HG02588 (cell line): Measurements from ENCODE around the gene SLC30A5.
"Not testable (repeated sequence)": the region's sequence is repeated elsewhere in the genome, so short reads cannot be mapped to it uniquely, and the experiment has no call there.

Experiments
- ATAC-seq: cut with Tn5 transposase; IDR thresholded peaks from one replicate; pipeline ENCODE4 v1.9.1; 2021; ENCODE audit warnings: mild to moderate bottlenecking, moderate library complexity; ENCODE audit not compliant: unreplicated experiment

The SLC30A5 gene

DNA sequence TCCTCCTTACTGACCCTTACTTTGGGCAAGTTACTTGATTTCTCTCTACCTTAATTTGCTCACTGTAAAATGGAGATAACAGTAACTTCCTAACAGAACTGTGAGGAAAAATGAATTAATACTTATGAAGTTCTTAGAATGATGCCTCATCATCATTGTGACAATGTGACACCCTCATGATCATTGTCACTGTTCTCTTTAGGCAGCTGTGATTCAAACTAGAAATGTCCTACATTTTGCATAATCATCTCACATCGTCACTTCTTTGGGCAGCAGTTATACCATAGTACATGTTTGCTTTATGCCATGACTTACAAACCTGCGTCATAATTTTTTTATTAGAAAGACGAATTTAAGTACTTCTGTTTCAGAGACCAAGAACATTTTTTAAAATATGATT lies 9.7 kb downstream of the SLC30A5 start:
- no peak for ATAC-seq

DNA sequence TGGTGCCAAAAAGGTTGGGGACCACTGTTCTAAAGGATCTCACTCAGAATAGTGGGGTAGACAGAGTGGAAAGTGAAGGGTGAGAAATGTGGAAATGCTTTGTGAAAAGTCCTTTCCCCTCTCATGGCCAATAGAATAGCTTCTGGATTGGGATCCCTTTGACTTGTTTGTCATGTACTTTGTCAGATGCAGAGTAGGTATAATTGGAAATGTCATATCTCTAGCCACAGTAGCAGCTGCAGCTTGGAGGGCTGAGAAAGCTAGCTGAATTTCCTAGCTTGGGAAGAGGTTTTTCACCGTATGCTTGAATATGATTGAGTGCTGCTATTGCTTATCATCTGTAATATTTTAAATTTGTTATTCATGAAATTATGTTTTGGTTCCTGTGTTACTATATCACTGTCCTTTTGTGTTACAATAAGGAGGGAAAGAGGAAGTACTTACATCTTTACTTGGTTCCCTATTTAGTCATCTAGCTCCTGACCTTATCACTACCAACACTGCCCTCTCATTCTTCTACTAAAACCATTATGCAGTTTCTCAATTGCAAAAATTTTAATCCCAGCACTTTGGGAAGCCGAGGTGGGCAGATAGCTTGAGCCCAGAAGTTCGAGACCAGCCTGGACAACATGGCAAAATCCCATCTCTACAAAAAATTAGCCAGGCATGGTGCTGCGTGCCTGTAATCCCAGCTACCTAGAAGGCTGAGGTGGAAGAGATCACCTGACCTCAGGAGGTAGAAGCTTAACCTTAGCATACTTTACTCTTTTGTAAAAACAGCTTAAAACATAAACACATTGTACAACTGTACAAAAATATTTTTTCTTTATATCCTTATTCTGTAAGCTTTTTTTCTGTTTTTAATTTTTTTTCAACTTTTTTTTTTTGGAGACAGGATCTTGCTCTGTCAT lies 12.4 kb downstream of the SLC30A5 start:
- ATAC-seq = peak; percentile 92

- not testable (repeated sequence) for ATAC-seq
These were observed 14.6 kb downstream of the SLC30A5 start for GRCh38 chr5:69108367-69108766.

DNA sequence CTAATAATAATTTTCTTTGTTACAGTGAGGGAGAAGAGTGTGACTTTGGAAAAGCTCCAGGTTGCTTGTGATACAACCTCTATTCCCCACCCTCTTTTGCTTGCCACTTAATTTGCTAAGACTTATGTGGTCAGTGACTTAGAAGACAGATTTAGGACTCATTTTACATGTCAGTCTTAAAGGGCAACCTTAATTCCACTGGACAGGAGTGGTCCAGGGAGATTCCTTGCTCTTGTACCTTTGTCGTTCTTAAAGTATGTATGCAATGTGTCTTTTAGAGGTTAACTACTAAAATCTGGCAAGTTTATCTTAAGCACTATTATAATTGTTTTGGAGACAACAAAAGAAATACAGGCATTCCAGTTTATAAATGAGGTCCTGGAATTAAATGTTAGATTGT lies 20.0 kb downstream of the SLC30A5 start:
- ATAC-seq = no peak

DNA sequence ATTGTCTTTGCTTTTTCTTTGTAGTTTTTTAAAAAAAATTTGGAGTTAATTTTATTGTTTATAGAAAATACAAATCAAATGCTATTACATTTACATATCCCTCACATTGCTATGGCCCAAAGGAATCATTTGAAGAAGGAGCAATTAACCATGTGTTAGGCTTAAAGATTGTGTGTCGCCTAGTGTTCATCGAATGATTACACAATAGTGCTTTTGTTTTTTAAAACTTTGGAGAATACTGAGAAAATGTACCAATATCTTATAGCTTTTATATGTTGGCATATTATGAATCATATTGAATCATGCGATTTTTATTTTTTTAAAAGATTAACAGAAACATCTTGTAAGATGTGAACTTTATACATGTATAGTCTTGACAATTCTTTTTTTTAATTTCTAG lies 21.7 kb downstream of the SLC30A5 start:
- no peak for ATAC-seq

- ATAC-seq = no peak
These were observed 35.6 kb downstream of the SLC30A5 start for GRCh38 chr5:69129413-69129812.

GRCh38 chr5:69130241-69130640 lies 36.4 kb downstream of the SLC30A5 start:
- ATAC-seq = no peak

- ATAC-seq = no peak
These were observed 37.5 kb downstream of the SLC30A5 start for GRCh38 chr5:69131304-69131703.

- ATAC-seq = no peak
These were observed 40.3 kb downstream of the SLC30A5 start for GRCh38 chr5:69134126-69134525.

DNA sequence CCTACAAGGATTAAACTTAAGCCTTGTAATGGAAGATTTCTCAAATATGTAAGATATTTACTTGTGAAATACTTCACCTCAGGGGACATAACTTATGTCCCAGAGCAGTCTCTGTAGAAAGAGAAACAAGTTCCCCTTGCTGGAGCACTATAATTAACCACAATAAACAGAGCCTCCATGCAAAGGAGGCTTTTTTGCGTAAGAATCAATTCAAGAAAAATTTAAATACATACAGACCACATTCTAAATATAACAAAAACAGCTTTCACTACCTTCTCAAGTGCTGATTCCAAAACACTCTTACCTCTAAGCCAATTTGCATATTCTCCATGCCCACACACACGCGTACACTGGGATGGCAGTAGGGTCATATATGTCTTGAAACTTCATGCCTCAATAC lies 42.5 kb downstream of the SLC30A5 start:
- ATAC-seq = peak; percentile 90

- ATAC-seq = not testable (repeated sequence)
These were observed 43.4 kb downstream of the SLC30A5 start for GRCh38 chr5:69137208-69137607.

DNA sequence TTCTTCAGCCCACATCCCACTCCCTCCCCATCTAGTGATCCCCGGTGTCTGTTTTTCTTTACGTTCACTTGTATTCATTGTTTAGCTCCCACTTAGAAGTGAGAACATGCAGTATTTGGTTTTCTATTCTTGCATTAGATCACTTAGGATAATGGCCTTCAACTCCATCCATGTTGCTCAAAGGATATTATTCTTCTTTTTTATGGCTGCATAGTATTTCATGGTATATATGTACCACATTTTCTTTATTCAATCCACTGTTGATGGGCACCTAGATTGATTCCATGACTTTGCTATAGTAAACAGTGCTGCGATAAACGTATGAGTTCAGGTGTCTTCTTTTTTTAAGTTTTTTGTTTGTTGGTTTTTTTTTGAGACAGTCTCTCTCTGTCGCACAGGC lies 44.0 kb downstream of the SLC30A5 start:
- ATAC-seq = no peak

DNA sequence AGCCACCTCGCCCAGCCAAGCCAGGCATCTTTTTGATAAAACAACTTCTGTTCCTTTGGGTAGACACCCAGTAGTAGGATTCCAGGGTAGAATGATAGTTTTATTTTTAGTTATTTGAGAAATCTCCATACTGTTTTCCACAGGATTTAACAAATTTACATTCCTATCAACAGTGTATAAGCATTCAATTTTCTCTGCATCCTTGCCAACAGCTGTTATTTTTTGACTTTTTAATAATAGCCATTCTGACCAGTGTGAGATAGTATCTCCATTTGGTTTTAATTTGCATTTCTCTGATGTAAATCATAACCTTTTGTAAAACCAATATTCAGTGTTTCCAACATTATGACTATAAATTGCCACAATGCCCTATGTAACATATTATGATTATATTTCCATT lies 45.0 kb downstream of the SLC30A5 start:
- ATAC-seq = no peak

DNA sequence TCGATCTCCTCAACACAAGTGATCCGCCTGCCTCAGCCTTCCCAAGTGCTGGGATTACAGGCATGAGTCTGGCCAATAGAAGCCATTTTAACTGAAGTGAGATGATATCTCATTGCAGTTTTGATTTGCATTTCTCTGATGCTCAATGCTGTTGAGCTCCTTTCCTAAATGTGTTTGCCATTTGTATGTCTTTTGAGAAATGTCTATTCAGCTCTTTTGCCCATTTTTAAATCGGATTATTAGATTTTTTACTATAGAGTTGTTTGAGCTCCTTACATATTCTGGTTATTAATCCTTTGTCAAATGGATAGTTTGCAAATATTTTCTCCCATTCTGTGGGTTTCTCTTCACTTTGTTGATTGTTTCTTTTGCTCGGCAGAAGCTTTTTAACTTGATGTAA lies 46.4 kb downstream of the SLC30A5 start:
- ATAC-seq = not testable (repeated sequence)

DNA sequence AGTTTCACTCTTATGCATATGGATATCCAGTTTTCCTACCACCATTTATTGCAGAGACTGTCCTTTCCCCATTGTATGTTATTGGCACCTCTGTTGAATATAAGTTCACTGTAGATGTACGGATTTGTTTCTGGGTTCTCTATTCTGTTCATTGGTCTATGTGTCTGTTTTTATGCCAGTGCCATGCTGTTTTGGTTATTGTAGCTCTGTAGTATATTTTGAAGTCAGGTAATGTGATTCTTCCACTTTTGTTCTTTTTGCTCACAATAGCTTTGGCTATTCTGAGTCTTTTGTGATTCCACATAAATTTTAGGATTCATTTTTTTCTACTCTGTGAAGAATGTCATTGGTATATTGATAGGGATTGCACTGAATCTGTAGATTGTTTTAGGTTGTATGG lies 47.0 kb downstream of the SLC30A5 start:
- ATAC-seq = no peak

DNA sequence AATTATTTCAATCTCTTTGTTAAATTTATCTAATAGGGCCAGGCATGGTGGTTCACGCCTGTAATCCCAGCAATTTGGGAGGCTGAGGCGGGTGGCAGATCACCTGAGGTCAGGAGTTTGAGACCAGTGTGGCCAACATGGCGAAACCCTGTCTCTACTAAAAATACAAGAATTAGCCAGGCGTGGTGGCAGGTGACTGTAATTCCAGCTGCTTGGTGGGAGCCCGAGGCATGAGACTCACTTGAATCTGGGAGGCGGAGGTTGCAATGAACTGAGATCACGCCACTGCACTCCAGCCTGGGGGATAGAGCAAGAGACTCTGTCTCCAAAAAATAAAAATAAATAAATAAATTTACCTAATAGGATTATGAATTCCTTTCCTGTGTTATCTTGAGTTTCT lies 54.8 kb downstream of the SLC30A5 start:
- ATAC-seq = not testable (repeated sequence)

- no peak for ATAC-seq
These were observed 55.3 kb downstream of the SLC30A5 start for GRCh38 chr5:69148981-69149675.

- ATAC-seq = no peak
These were observed 55.8 kb downstream of the SLC30A5 start for GRCh38 chr5:69149676-69150010.

DNA sequence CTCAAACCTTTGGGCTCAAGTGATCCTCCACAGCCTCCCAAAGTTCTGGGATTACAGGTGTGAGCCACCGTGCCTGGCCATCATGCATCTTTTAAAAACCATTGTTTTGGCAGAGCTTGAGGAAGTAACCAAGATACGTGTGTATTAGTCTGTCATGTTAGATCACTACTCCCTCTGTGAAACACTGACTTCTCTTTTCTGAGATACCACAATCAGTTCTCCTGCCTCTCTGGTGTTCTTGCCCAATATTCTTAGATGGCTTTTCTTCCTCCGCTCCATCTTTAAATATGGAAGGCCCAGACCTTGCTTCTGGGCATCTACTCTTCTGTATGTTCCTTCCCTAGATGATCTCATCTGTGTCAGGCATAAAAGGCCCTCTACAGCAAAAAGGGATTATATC lies 58.9 kb downstream of the SLC30A5 start:
- ATAC-seq = no peak

DNA sequence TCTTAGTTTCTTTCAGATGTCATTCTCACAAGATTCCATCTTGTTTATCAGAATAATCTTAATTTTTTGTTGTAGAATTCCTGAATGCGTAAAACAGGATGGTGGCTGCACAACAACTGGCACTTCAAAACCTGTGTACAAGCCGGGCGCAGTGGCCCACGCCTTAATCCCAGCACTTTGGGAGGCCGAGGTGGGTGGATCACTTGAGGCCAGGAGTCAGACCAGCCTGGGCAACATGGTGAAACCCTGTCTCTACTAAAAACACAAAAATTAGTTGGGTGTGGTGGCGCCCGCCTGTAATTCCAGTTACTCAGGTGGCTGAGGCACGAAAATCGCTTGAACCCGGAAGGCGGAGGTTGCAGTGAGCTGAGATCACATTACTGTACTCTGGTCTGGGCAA lies 62.6 kb downstream of the SLC30A5 start:
- ATAC-seq = no peak

- no peak for ATAC-seq
These were observed 64.2 kb downstream of the SLC30A5 start for GRCh38 chr5:69158039-69158438.

DNA sequence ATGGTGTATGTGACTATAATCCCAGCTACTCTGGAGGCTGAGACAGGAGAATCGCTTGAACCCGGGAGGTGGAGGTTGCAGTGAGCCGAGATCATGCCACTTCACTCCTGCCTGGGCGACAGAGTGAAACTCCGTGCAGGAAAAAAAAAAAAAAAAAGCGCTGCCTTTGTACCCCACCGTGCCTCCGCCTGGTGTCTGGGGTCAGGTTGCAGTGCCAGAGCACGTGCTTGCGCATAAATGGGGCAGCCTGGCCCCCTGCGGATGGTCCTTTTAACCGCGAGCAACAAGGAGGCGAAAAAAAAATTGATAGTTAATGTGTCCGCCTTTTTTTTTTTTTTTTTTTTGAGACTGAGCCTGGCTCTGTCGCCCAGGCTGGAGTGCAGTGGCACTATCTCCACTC lies 66.8 kb downstream of the SLC30A5 start:
- no peak for ATAC-seq
